H9 (cell line): ENCODE measurements around the gene TBC1D2. TPM values are rescaled to one million over a fixed set of nuclear protein-coding genes. Genes with fewer than 3 reads are reported as not detected.

Source experiments
- DNase-seq: peaks from one replicate; pipeline ENCODE4 v3.0.0-alpha.2; 2017
- H2AFZ ChIP-seq: one replicate; pipeline ENCODE4 v1.6.1; 2013; ENCODE audit warnings: mild to moderate bottlenecking, low read length, control low read depth, moderate library complexity
- H2AK5ac ChIP-seq: 2 replicates; pipeline ENCODE4 v1.6.1; 2013; ENCODE audit warnings: low read length, control low read depth, mixed read lengths; ENCODE audit not compliant: insufficient read length
- H2BK120ac ChIP-seq: one replicate; pipeline ENCODE4 v1.6.1; 2013; ENCODE audit warnings: low read depth, mild to moderate bottlenecking, low read length, control low read depth, inconsistent platforms; ENCODE audit not compliant: poor library complexity, severe bottlenecking
- H2BK12ac ChIP-seq: 2 replicates; pipeline ENCODE4 v1.6.1; 2013; ENCODE audit warnings: low read length, control low read depth, mixed read lengths, low read depth; ENCODE audit not compliant: insufficient read length
- H2BK15ac ChIP-seq: 2 replicates; pipeline ENCODE4 v1.6.1; 2013; ENCODE audit warnings: low read depth, low read length, control low read depth
- H2BK20ac ChIP-seq: one replicate; pipeline ENCODE4 v1.6.1; 2013; ENCODE audit warnings: low read depth, mild to moderate bottlenecking, low read length, control low read depth, inconsistent platforms; ENCODE audit not compliant: poor library complexity, severe bottlenecking
- H2BK5ac ChIP-seq: 2 replicates; pipeline ENCODE4 v1.6.1; 2013; ENCODE audit warnings: low read length, control low read depth, mixed read lengths; ENCODE audit not compliant: insufficient read length
- H3K14ac ChIP-seq: 2 replicates; pipeline ENCODE4 v1.6.1; 2013; ENCODE audit warnings: low read length, control low read depth; ENCODE audit not compliant: insufficient read depth
- H3K18ac ChIP-seq: 2 replicates; pipeline ENCODE4 v1.6.1; 2013; ENCODE audit warnings: low read depth, mild to moderate bottlenecking, mixed read lengths, low read length, control low read depth; ENCODE audit not compliant: insufficient read length
- H3K23ac ChIP-seq: 2 replicates; pipeline ENCODE4 v1.6.1; 2013; ENCODE audit warnings: low read length, control low read depth, mixed read lengths, low read depth; ENCODE audit not compliant: insufficient read length
- H3K23me2 ChIP-seq: 2 replicates; pipeline ENCODE4 v1.6.1; 2013; ENCODE audit warnings: low read depth, mild to moderate bottlenecking, mixed read lengths, low read length, control low read depth; ENCODE audit not compliant: insufficient read length, poor library complexity, severe bottlenecking
- H3K27ac ChIP-seq: 2 replicates; pipeline ENCODE4 v1.5.1; 2013; ENCODE audit warnings: low read length, control low read depth, mixed read lengths, low read depth; ENCODE audit not compliant: insufficient read length
- H3K27me3 ChIP-seq: 2 replicates; pipeline ENCODE4 v1.6.1; 2013; ENCODE audit warnings: low read length, control low read depth, inconsistent platforms; ENCODE audit not compliant: insufficient read depth
- H3K4ac ChIP-seq: 2 replicates; pipeline ENCODE4 v1.6.1; 2013; ENCODE audit warnings: low read depth, mild to moderate bottlenecking, control low read depth, inconsistent platforms, low read length, moderate library complexity
- H3K4me1 ChIP-seq: 2 replicates; pipeline ENCODE4 v1.6.1; 2013; ENCODE audit warnings: low read length, control low read depth, inconsistent platforms; ENCODE audit not compliant: insufficient read depth
- H3K4me2 ChIP-seq: 2 replicates; pipeline ENCODE4 v1.6.1; 2013; ENCODE audit warnings: low read length, control low read depth, mixed read lengths; ENCODE audit not compliant: insufficient read length, insufficient read depth
- H3K56ac ChIP-seq: 2 replicates; pipeline ENCODE4 v1.6.1; 2013; ENCODE audit warnings: low read depth, mild to moderate bottlenecking, mixed read lengths, low read length, control low read depth; ENCODE audit not compliant: insufficient read length
- H3K79me1 ChIP-seq: 2 replicates; pipeline ENCODE4 v1.6.1; 2013; ENCODE audit warnings: low read depth, mild to moderate bottlenecking, moderate library complexity, low read length, control low read depth, inconsistent platforms; ENCODE audit not compliant: insufficient read depth, poor library complexity, severe bottlenecking
- H3K79me2 ChIP-seq: 2 replicates; pipeline ENCODE4 v1.6.1; 2013; ENCODE audit warnings: low read length, control low read depth, inconsistent platforms; ENCODE audit not compliant: insufficient read depth
- H3K9ac ChIP-seq: 2 replicates; pipeline ENCODE4 v1.6.1; 2013; ENCODE audit warnings: low read length, control low read depth, mixed read lengths; ENCODE audit not compliant: insufficient read length; ENCODE audit errors: extremely low read depth
- H3K9me3 ChIP-seq: one replicate; pipeline ENCODE4 v1.6.1; 2013; ENCODE audit warnings: low read depth, low read length, inconsistent platforms; ENCODE audit not compliant: control insufficient read depth
- H3T11ph ChIP-seq: one replicate; pipeline ENCODE4 v1.6.1; 2013; ENCODE audit warnings: mild to moderate bottlenecking, low read length, control low read depth, inconsistent platforms
- H4K20me1 ChIP-seq: one replicate; pipeline ENCODE4 v1.6.1; 2013; ENCODE audit not compliant: control insufficient read depth, insufficient read length, insufficient read depth
- H4K5ac ChIP-seq: 2 replicates; pipeline ENCODE4 v1.6.1; 2013; ENCODE audit warnings: low read depth, mild to moderate bottlenecking, mixed read lengths, low read length, control low read depth; ENCODE audit not compliant: insufficient read length
- H4K8ac ChIP-seq: replicated peaks from 2 replicates; pipeline ENCODE4 v1.6.1; 2013; ENCODE audit warnings: low read length, control low read depth, mixed read lengths, low read depth; ENCODE audit not compliant: insufficient read length
- H4K91ac ChIP-seq: 2 replicates; pipeline ENCODE4 v1.6.1; 2013; ENCODE audit warnings: low read depth, mild to moderate bottlenecking, moderate library complexity, mixed read lengths, low read length, control low read depth; ENCODE audit not compliant: insufficient read length
- H3K27ac Mint-ChIP-seq, 3 experiments: 2 replicates in 2 of 3; 3 replicates in 1 of 3; pipeline ENCODE4 v1.8.0; 2020 to 2021; ENCODE audit warnings: mixed read lengths in 3 of 3, mild to moderate bottlenecking in 1 of 3, moderate library complexity in 1 of 3
- H3K27me3 Mint-ChIP-seq: 2 replicates; pipeline ENCODE4 v1.8.0; 2021; ENCODE audit warnings: low read depth, mild to moderate bottlenecking, moderate library complexity, mixed read lengths
- H3K36me3 Mint-ChIP-seq, 3 experiments: 2 replicates in 2 of 3; 3 replicates in 1 of 3; pipeline ENCODE4 v1.8.0; 2020 to 2021; ENCODE audit warnings: low read depth in 3 of 3, mixed read lengths in 3 of 3; ENCODE audit not compliant: insufficient read depth in 1 of 3
- H3K4me1 Mint-ChIP-seq, 2 experiments: 2 replicates each; pipeline ENCODE4 v1.8.0; 2020; ENCODE audit warnings: mixed read lengths in 2 of 2
- H3K4me3 Mint-ChIP-seq, 2 experiments: 2 replicates in 1 of 2; 3 replicates in 1 of 2; pipeline ENCODE4 v1.8.0; 2020 to 2021; ENCODE audit warnings: mild to moderate bottlenecking in 2 of 2, mixed read lengths in 2 of 2, moderate library complexity in 1 of 2
- H3K9me3 Mint-ChIP-seq, 2 experiments: 2 replicates in 1 of 2; 3 replicates in 1 of 2; pipeline ENCODE4 v1.8.0; 2020; ENCODE audit warnings: mild to moderate bottlenecking in 2 of 2, mixed read lengths in 2 of 2, moderate library complexity in 1 of 2
- WGBS: extraction: QIAGEN DNeasy Blood & Tissue Kit; methylation state at CpG from one replicate; pipeline ENCODE4 v1.1.7; 2013; ENCODE audit warnings: missing lambda C conversion rate, low lambda C conversion rate, mixed read lengths; ENCODE audit not compliant: insufficient read length; ENCODE audit errors: extremely low coverage; 5-methylcytosine and 5-hydroxymethylcytosine counted together
- total RNA-seq: library from RNA; stranded (reverse); gene quantifications from 2 replicates; pipeline ENCODE4 v1.2.1, GENCODE V29; 2021
- TF ChIP-seq, protein P1 (sequence below): fragments of 200-600 bp; sonication (generic); conservative IDR thresholded peaks from 3 replicates; pipeline ENCODE4 v1.8.0; 2021; ENCODE audit warnings: antibody characterized with exemption, mild to moderate bottlenecking

TBC1D2 gene
- total RNA-seq, 1 experiment from 2014 or later: 2.9 TPM

DNA sequence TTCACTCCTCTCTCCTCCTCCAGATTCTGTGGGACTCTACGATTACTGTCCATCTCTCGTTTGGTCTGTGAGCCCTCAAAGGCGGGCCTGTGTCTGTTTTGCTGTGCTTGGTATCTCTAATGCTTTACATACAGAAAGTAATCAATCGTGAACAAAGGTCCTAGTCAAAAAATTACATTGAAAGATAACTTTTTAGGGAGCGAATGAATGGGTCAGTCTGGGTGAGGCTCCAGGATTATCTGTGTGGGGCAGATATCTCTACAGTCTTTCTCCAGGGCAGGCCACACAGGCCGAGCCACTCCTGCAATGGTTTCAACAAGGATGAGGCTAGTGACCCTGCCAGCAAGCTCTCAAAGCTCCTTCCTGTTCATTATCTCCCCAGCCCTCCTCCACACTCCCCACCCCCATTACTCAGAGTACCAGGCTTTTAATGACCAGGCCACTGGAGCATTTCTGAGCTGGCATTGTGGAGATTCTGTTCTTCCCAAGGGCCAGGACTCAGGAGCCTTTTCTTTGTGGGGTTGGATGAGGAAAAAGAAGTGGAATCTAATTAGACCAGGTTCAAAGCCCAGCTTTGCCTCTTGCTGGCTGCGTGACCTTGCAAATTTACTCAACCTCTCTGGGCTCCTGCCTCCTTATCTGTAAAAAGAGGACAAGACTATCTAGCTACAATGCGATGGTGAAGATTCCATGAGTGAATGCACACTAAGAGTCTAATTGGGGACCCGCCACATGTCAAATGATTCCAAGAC is 73.2 kb downstream of the TBC1D2 start:
- Histone ChIP-seq H4K20me1 (no peaks in the 10 kb centered on the region), H4K5ac (no peak overlapping the region), H3K9me3 (no peaks in the 10 kb centered on the region), H2AFZ (no peak overlapping the region), H2BK120ac (no peak overlapping the region), H2AK5ac (no peak overlapping the region), H2BK15ac (no peak overlapping the region), H3K18ac (no peak overlapping the region), H3K23me2 (no peaks in the 10 kb centered on the region), H3K56ac (no peak overlapping the region), H4K91ac (no peak overlapping the region), H3K79me2 (peaks cover 9% of the 10 kb centered on the region; the same call in 1 of the 2 replicates), H3K4me1 (no peaks in the 10 kb centered on the region; the same call in 1 of the 2 replicates), H2BK5ac (no peak overlapping the region), H3T11ph (no peak overlapping the region), H2BK12ac (no peak overlapping the region), H3K4me2 (no peak overlapping the region), H3K27me3 (no peaks in the 10 kb centered on the region), H3K23ac (no peak overlapping the region), H3K9ac (no peak overlapping the region), H4K8ac (no peak overlapping the region), H3K27ac (no peak overlapping the region), H2BK20ac (no peak overlapping the region), H3K79me1 (no peaks in the 10 kb centered on the region), H3K14ac (no peak overlapping the region), H3K4ac (no peak overlapping the region; the same call in 1 of the 2 replicates)
- TF ChIP-seq, protein P1, sequence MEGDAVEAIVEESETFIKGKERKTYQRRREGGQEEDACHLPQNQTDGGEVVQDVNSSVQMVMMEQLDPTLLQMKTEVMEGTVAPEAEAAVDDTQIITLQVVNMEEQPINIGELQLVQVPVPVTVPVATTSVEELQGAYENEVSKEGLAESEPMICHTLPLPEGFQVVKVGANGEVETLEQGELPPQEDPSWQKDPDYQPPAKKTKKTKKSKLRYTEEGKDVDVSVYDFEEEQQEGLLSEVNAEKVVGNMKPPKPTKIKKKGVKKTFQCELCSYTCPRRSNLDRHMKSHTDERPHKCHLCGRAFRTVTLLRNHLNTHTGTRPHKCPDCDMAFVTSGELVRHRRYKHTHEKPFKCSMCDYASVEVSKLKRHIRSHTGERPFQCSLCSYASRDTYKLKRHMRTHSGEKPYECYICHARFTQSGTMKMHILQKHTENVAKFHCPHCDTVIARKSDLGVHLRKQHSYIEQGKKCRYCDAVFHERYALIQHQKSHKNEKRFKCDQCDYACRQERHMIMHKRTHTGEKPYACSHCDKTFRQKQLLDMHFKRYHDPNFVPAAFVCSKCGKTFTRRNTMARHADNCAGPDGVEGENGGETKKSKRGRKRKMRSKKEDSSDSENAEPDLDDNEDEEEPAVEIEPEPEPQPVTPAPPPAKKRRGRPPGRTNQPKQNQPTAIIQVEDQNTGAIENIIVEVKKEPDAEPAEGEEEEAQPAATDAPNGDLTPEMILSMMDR: no peak
- Mint-ChIP-seq H3K27me3 (no peaks in the 10 kb centered on the region), H3K9me3 (no peaks in the 10 kb centered on the region), H3K27ac (peak overlapping the region in 2 of 3 experiments; percentile 9 to 11; a peak in 2 of 7 replicates), H3K4me1 (peaks cover 12 to 13% of the 10 kb centered on the region in 2 experiments), H3K4me3 (no peak overlapping the region; a peak in 1 of 5 replicates), H3K36me3 (peaks cover 0 to 1% (median 0%) of the 10 kb centered on the region in 3 experiments; a peak in 1 of 7 replicates)
- DNase-seq: no peak
- no CpG with 5 or more reads among the region's 9 CpGs for WGBS
